ENCODE data around the gene FAR2.
A peak's percentile ranks its signal among the peaks of the same experiment; 100 is the strongest.

The FAR2 gene

GRCh38 chr12:29148911-29149690 is at the start of gene FAR2 (continued):
- peak; percentile 47; the same call in 1 of the 2 replicates for TF ChIP-seq ZBTB11 (tag by site-specific recombination; conservative IDR thresholded peaks at IDR 0.05; ENCODE audit: low read depth)
- TF ChIP-seq ZNF16 (tag by site-specific recombination; IDR thresholded peaks at IDR 0.05; ENCODE audit: low read depth): no peak
- no peak for TF ChIP-seq ZNF133 (tag by site-specific recombination; IDR thresholded peaks at IDR 0.05)
- TF ChIP-seq ZNF776 (tag by site-specific recombination; IDR thresholded peaks at IDR 0.05; ENCODE audit: borderline replicate concordance): no peak
- TF ChIP-seq ZNF785 (tag by site-specific recombination; IDR thresholded peaks at IDR 0.05): 0 out of 2 replicates have a peak, but pooled peaks have one; percentile 44
- peak; percentile 54; the same call in 1 of the 2 replicates for TF ChIP-seq REPIN1 (tag by site-specific recombination; IDR thresholded peaks at IDR 0.05; ENCODE audit: low read depth)
- 0 out of 2 replicates have a peak, but pooled peaks have one; percentile 49 for TF ChIP-seq ZNF37A (tag by site-specific recombination; IDR thresholded peaks at IDR 0.05)
- no peak for TF ChIP-seq ZNF600 (tag by site-specific recombination; IDR thresholded peaks at IDR 0.05)
- TF ChIP-seq ZNF23 (tag by site-specific recombination; IDR thresholded peaks at IDR 0.05; ENCODE audit: borderline replicate concordance): no peak
- peak; percentile 41; the same call in 1 of the 2 replicates for TF ChIP-seq ZXDB (tag by site-specific recombination; IDR thresholded peaks at IDR 0.05)
- no peak for TF ChIP-seq ZNF184 (tag by site-specific recombination; IDR thresholded peaks at IDR 0.05)
- TF ChIP-seq ZNF248 (tag by site-specific recombination; IDR thresholded peaks at IDR 0.05): no peak
- TF ChIP-seq PRDM4 (tag by site-specific recombination; IDR thresholded peaks at IDR 0.05): no peak
- no peak for TF ChIP-seq ZNF529 (tag by site-specific recombination; IDR thresholded peaks at IDR 0.05; ENCODE audit: insufficient replicate concordance)
- no peak for TF ChIP-seq ZSCAN5A (tag by site-specific recombination; IDR thresholded peaks at IDR 0.05)
- no peak for TF ChIP-seq ZNF777 (tag by site-specific recombination; IDR thresholded peaks at IDR 0.05; ENCODE audit: borderline replicate concordance)
- peak; percentile 87; the same call in 1 of the 2 replicates for TF ChIP-seq ZBTB10 (tag by site-specific recombination; IDR thresholded peaks at IDR 0.05)
- TF ChIP-seq PATZ1 (tag by site-specific recombination; IDR thresholded peaks at IDR 0.05): peak; percentile 63
- TF ChIP-seq ZNF223 (tag by site-specific recombination; IDR thresholded peaks at IDR 0.05): no peak
- no peak for TF ChIP-seq ZNF324 (tag by site-specific recombination; IDR thresholded peaks at IDR 0.05)
- TF ChIP-seq ZNF449 (tag by site-specific recombination; IDR thresholded peaks at IDR 0.05): no peak
- no peak for TF ChIP-seq ZNF211 (tag by site-specific recombination; IDR thresholded peaks at IDR 0.05; ENCODE audit: low read depth)
- TF ChIP-seq SALL2 (tag by site-specific recombination; IDR thresholded peaks at IDR 0.05; ENCODE audit: borderline replicate concordance): no peak
- no peak for TF ChIP-seq ZNF558 (tag by site-specific recombination; IDR thresholded peaks at IDR 0.05)
